Transverse colon (tissue), 4 donors: ENCODE data around the gene CELF6. TPM values are rescaled to one million over a fixed set of nuclear protein-coding genes. Genes with fewer than 3 reads are reported as not detected.
A peak's percentile ranks its signal among the peaks of the same experiment; 100 is the strongest.

Experiments
- DNase-seq: peaks from one replicate; pipeline ENCODE4 v3.0.0-alpha.2; 2019
- H3K27ac ChIP-seq, 4 donors: fragments of 200-600 bp; sonication (generic); 2 replicates each; pipeline ENCODE4 v1.5.1; 2016 to 2018; ENCODE audit warnings: inconsistent platforms in 4 of 4
- H3K27me3 ChIP-seq: fragments of 200-600 bp; sonication (generic); 2 replicates; pipeline ENCODE4 v1.5.1; 2017; ENCODE audit warnings: inconsistent platforms
- H3K36me3 ChIP-seq, 4 donors: fragments of 200-600 bp; sonication (generic); 2 replicates each; pipeline ENCODE4 v1.5.1; 2017 to 2019; ENCODE audit warnings: inconsistent platforms in 4 of 4
- H3K4me1 ChIP-seq, 4 donors: fragments of 200-600 bp; sonication (generic); 2 replicates each; pipeline ENCODE4 v1.5.1; 2017 to 2020; ENCODE audit warnings: inconsistent platforms in 4 of 4
- H3K4me3 ChIP-seq, 4 donors: fragments of 200-600 bp; sonication (generic); 1 replicate in 1 of 4; 2 replicates in 3 of 4; pipeline versions ENCODE4 v1.5.1 to v1.6.1; 2017 to 2019; ENCODE audit warnings: inconsistent platforms in 4 of 4
- H3K9me3 ChIP-seq, 2 donors: fragments of 200-600 bp; sonication (generic); 2 replicates each; pipeline ENCODE4 v1.5.1; 2017 to 2019; ENCODE audit warnings: inconsistent platforms in 2 of 2
- EP300 ChIP-seq: sonication (generic); formaldehyde crosslinking; IDR thresholded peaks from one replicate; pipeline ENCODE4 v1.6.1; 2017; ENCODE audit warnings: antibody characterized with exemption, low read depth
- POLR2AphosphoS5 ChIP-seq, 3 donors: sonication (generic); formaldehyde crosslinking; IDR thresholded peaks; one replicate each; pipeline ENCODE4 v1.6.1; 2016; ENCODE audit warnings: antibody characterized with exemption in 3 of 3
- WGBS, 2 donors: methylation state at CpG; one replicate each; pipeline ENCODE4 v1.1.5; 2018; ENCODE audit warnings: low coverage in 1 of 2; 5-methylcytosine and 5-hydroxymethylcytosine counted together
- in situ Hi-C, 4 donors: fragments of 200-750 bp; cut with MboI; loops; one replicate each; pipeline versions ENCODE4 v1.15.0 to v1.15.1; 2017; ENCODE audit warnings: low sequenced_read_pairs in 3 of 4, low pct_ligation_motif_present in 1 of 4, low pct_unique_long_range_greater_than_20kb in 1 of 4
- intact Hi-C: fragments of 100-400 bp; cut with DNase I; formaldehyde crosslinking; loops from one replicate; pipeline ENCODE4 v1.15.1; 2023; ENCODE audit warnings: low total_unique reads
- total RNA-seq, 4 donors: library from RNA; depleted of rRNA; stranded (reverse); fragments of >200 nt; gene quantifications; one replicate each; pipeline ENCODE4 v1.1.0, GENCODE V29; 2016
- TF ChIP-seq, protein P1 (sequence below), 5 experiments: fragments of 200-600 bp in 3 of 5; fragments of 450-650 bp in 2 of 5; sonication (generic) in 3 of 5; IDR thresholded peaks; 1 replicate in 2 of 5; 2 replicates in 3 of 5; pipeline ENCODE4 v1.5.1; 2016 to 2017; ENCODE audit warnings: antibody characterized with exemption in 5 of 5, inconsistent platforms in 3 of 5, mild to moderate bottlenecking in 2 of 5, moderate library complexity in 1 of 5

CELF6 gene
- total RNA-seq, 4 donors from 2014 or later, result 1.5 to 12.9 (median 4.7) TPM

DNA sequence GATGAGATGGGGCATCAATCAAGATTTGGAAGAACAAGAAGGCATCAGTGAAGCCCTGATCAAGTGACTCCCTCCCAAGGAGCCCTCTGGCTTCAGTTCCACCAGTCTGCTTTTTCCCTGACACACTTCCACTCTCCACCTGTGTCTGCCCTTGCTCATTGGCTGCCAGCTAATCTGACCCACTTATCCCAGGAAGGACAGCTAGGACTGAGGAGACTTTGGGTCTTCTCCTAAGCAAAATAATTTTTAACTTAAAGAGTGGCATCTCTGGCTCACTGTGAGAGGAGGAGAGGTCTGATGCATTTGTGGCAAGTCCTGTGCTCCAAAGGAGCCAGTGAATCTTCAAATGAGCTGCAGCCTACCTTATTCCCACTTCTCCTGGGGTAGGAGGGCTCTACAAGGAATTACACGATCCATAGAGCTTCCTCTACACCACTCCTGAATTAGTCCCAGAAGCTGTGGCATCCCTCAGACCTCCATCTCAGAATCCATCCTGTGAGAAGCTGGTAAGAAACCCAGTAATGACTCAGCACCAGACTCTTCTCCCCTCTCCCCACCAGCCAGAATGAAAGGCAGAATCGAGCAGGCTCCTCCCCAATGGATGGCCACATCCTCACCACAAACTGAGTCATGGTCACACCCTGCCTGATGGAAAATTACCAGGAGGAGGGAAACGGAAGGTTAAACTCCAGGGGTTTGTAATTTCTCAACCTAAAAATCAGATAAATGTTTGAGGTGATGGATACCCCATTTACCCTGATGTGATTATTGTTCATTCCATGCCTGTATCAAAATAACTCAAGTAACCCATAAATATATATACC lies 82.7 kb downstream of the CELF6 start:
- H3K4me3 ChIP-seq, result no peak overlapping the region
- peaks cover 4 to 21% (median 18%) of the 10 kb centered on the region in 4 donors for H3K4me1 ChIP-seq
- no peaks in the 10 kb centered on the region for H3K27me3 ChIP-seq
- TF ChIP-seq POLR2AphosphoS5 (IDR thresholded peaks at IDR 0.05) (peak in 2 of 3 donors; percentile 13 to 34), EP300 (no peak)
- WGBS, 2 donors, result 20 to 37% methylated on average over 1 to 3 of the region's 3 CpGs
- peak; percentile 51 for DNase-seq
- in situ Hi-C loops (no loop called here), intact Hi-C loops (no loop called here)
- no peaks in the 10 kb centered on the region for H3K9me3 ChIP-seq
- peaks cover 0 to 15% (median 6%) of the 10 kb centered on the region in 4 donors for H3K36me3 ChIP-seq
- peak overlapping the region in 3 of 4 donors; percentile 45 to 61 (median 55) for H3K27ac ChIP-seq

DNA sequence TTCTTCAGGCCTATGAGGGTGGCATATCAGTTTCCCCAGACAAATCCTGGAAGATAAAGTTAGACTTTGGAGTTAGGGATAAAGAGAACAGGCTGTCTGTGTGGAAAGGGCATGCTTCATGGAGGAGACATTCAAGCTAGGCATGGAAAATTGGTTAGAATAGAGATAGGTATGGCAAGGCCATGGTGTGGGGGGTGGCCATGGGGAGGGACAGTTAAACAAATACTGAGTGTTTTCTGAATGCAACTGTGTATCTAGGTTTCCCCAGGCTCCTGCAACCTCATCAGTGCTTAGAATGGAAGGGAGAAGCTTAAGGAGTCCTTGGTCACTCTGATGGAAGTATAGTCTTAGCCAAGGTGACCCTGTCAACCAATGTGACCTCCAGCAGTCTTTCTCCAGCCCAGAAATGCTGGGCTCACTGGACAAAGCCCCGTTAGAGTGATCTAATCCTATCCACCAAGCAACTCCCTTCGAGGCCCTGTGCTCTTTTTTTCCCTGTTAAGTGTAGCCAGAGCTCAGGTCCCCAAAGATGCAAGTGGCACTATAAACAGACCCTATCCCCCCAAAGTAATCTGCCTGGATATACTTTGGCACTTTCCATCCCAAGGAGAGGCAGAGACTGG lies 83.5 kb downstream of the CELF6 start:
- in situ Hi-C loops, result no loop called here
- Histone ChIP-seq H3K9me3 (no peaks in the 10 kb centered on the region), H3K36me3 (peaks cover 0 to 12% (median 3%) of the 10 kb centered on the region in 4 donors), H3K4me3 (no peak overlapping the region), H3K4me1 (peaks cover 7 to 24% (median 23%) of the 10 kb centered on the region in 4 donors), H3K27me3 (no peaks in the 10 kb centered on the region), H3K27ac (peak overlapping the region in 3 of 4 donors; percentile 45 to 61 (median 55))
- TF ChIP-seq, protein P1, sequence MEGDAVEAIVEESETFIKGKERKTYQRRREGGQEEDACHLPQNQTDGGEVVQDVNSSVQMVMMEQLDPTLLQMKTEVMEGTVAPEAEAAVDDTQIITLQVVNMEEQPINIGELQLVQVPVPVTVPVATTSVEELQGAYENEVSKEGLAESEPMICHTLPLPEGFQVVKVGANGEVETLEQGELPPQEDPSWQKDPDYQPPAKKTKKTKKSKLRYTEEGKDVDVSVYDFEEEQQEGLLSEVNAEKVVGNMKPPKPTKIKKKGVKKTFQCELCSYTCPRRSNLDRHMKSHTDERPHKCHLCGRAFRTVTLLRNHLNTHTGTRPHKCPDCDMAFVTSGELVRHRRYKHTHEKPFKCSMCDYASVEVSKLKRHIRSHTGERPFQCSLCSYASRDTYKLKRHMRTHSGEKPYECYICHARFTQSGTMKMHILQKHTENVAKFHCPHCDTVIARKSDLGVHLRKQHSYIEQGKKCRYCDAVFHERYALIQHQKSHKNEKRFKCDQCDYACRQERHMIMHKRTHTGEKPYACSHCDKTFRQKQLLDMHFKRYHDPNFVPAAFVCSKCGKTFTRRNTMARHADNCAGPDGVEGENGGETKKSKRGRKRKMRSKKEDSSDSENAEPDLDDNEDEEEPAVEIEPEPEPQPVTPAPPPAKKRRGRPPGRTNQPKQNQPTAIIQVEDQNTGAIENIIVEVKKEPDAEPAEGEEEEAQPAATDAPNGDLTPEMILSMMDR (IDR thresholded peaks at IDR 0.05), result no peak
- no peak for TF ChIP-seq EP300
- 92% methylated on average over 2 of the region's 2 CpGs; no CpG with 5 or more reads in 1 of the 2 donors for WGBS, 2 donors
- intact Hi-C loops, result no loop called here
- DNase-seq, result no peak

DNA sequence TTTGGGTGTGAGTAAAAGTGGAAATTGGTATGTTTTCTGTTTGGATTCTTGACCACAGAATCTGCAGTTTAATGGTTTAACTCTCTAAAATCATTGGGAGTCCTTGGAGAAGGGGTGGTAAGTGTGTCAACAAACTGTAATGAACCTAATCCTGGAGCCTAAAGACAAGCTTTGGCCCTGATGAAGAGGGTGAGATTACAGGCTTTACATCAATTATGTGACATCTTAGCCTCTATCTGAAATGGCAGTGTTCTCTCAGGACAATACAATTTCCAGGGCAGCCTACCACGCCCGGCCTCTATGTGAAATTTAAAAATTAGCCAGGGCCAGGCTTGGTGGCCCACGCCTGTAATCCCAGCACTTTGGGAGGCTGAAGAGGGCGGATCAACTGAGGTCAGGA lies 84.7 kb downstream of the CELF6 start:
- 84% methylated on average over 4 of the region's 4 CpGs; no CpG with 5 or more reads in 1 of the 2 donors for WGBS, 2 donors
- intact Hi-C loops, result no loop called here
- peaks cover 0 to under 1% (median 0%) of the 10 kb centered on the region in 4 donors for H3K36me3 ChIP-seq
- no peaks in the 10 kb centered on the region for H3K9me3 ChIP-seq
- TF ChIP-seq EP300, result no peak
- H3K4me3 ChIP-seq, result no peak overlapping the region
- in situ Hi-C loops, result no loop called here
- peaks cover 7 to 24% (median 23%) of the 10 kb centered on the region in 4 donors for H3K4me1 ChIP-seq
- H3K27me3 ChIP-seq, result no peaks in the 10 kb centered on the region
- DNase-seq, result no peak
- no peak overlapping the region for H3K27ac ChIP-seq

Other genes starting within 250 kb of the CELF6 start
- 100 to 1,000 TPM in 1 of 4 donors, 10 to 100 TPM in 3; 52.4 to 103 (median 74.2) TPM for gene MYO9A, start 202.0 kb downstream of the CELF6 start, total RNA-seq
- 1 to 10 TPM; 2.3 to 3.8 (median 2.5) TPM for gene SENP8, start 201.8 kb downstream of the CELF6 start, total RNA-seq
- 1 to 10 TPM in 1 of 4 donors, under 1 TPM in 1, not detected in 2; 0.41 to 1.4 TPM for gene GRAMD2A, start 122.4 kb downstream of the CELF6 start, total RNA-seq
- 100 to 1,000 TPM; 259 to 431 (median 291) TPM for gene PKM, start 89.0 kb downstream of the CELF6 start, total RNA-seq
- 100 to 1,000 TPM in 1 of 4 donors, 10 to 100 TPM in 3; 44.1 to 152 (median 57.9) TPM for gene PARP6, start 47.6 kb downstream of the CELF6 start, total RNA-seq
- gene HEXA, start 55.9 kb upstream of the CELF6 start, total RNA-seq, result 10 to 100 TPM; 19.9 to 69.9 (median 50.9) TPM
- not detected for gene TMEM202, start 78.1 kb upstream of the CELF6 start, total RNA-seq
- 100 to 1,000 TPM in 1 of 4 donors, 10 to 100 TPM in 3; 15.7 to 108 (median 53.1) TPM for gene ARIH1, start 154.2 kb upstream of the CELF6 start, total RNA-seq